A549 (cell line): ENCODE measurements around the gene PDXK. TPM values are rescaled to one million over a fixed set of nuclear protein-coding genes. Genes with fewer than 3 reads are reported as not detected.

Experiments
- ATAC-seq, 2 experiments: fragments of 200-7000 bp in 1 of 2; fragments of >200 bp in 1 of 2; cut with Nextera tagmentation in 1 of 2; cut with Tn5 transposase in 1 of 2; 3 replicates each; pipeline versions ENCODE4 v1.8.0 to v1.9.1; 2018 to 2020; ENCODE audit warnings: mild to moderate bottlenecking in 1 of 2, moderate library complexity in 1 of 2
- CTCF ChIA-PET: fragments of 300-600 bp; sonication (Branson Sonifier 250); formaldehyde crosslinking; extraction: SDS; loops from one replicate; lab custom pipeline; 2021; ENCODE audit warnings: antibody characterized with exemption, inconsistent platforms; lab: Yijun Ruan, JAX
- POLR2A ChIA-PET: fragments of 350-600 bp; formaldehyde crosslinking; extraction: SDS; loops from one replicate; lab custom pipeline; 2021; ENCODE audit warnings: antibody characterized with exemption, inconsistent platforms; lab: Yijun Ruan, JAX
- DNase-seq, 2 experiments: peaks; one replicate each; pipeline versions ENCODE4 v3.0.0 to v3.0.0-alpha.2; 2011 to 2016; ENCODE audit warnings: low read depth in 1 of 2, low spot score in 1 of 2
- FAIRE-seq: peaks from 2 replicates; lab custom pipeline; 2011; peaks lifted over from hg19 to GRCh38; lab: Jason Lieb, UNC
- H3K27ac ChIP-seq, 2 experiments: fragments of >200 bp; sonication (Bioruptor Twin); formaldehyde crosslinking; 3 replicates each; pipeline ENCODE4 v1.5.1; 2016 to 2017
- H3K4me1 ChIP-seq: fragments of >200 bp; sonication (Bioruptor Twin); formaldehyde crosslinking; 3 replicates; pipeline ENCODE4 v1.6.1; 2016
- H3K4me2 ChIP-seq: fragments of >200 bp; sonication (Bioruptor Twin); formaldehyde crosslinking; 3 replicates; pipeline ENCODE4 v1.6.1; 2016
- H3K4me3 ChIP-seq: fragments of >200 bp; sonication (Bioruptor Twin); formaldehyde crosslinking; 3 replicates; pipeline ENCODE4 v1.5.1; 2016
- H3K9me3 ChIP-seq: fragments of >200 bp; sonication (Bioruptor Twin); formaldehyde crosslinking; 3 replicates; pipeline ENCODE4 v1.6.1; 2016
- CBX2 ChIP-seq: fragments of 200-600 bp; sonication (generic); IDR thresholded peaks from 2 replicates; pipeline ENCODE4 v1.6.1; 2016; ENCODE audit warnings: low read depth, mild to moderate bottlenecking, borderline replicate concordance
- ELK1 ChIP-seq: fragments of 150-350 bp; IDR thresholded peaks from 2 replicates; pipeline ENCODE4 v1.6.1; 2014; ENCODE audit warnings: low read depth, mild to moderate bottlenecking, low read length
- ESRRA ChIP-seq: fragments of 150-350 bp; IDR thresholded peaks from 2 replicates; pipeline ENCODE4 v1.6.1; 2014; ENCODE audit warnings: mild to moderate bottlenecking, low read length, borderline replicate concordance
- HDAC2 ChIP-seq: fragments of 200-600 bp; sonication (generic); IDR thresholded peaks from 2 replicates; pipeline ENCODE4 v1.6.1; 2016
- HES2 ChIP-seq: fragments of >200 bp; sonication (Bioruptor Twin); formaldehyde crosslinking; IDR thresholded peaks from 2 replicates; pipeline ENCODE4 v1.6.1; 2016
- HEYL ChIP-seq: fragments of 250-450 bp; sonication (Bioruptor Pico); IDR thresholded peaks from 2 replicates; pipeline ENCODE4 v1.8.0; 2021; ENCODE audit warnings: mild to moderate bottlenecking, moderate library complexity
- HMGXB4 ChIP-seq: fragments of 250-450 bp; sonication (Bioruptor Pico); IDR thresholded peaks from 2 replicates; pipeline ENCODE4 v1.5.0; 2021; ENCODE audit warnings: mild to moderate bottlenecking, moderate library complexity, borderline replicate concordance
- HOXA7 ChIP-seq: fragments of 250-450 bp; sonication (Bioruptor Pico); IDR thresholded peaks from 2 replicates; pipeline ENCODE4 v1.5.0; 2020; ENCODE audit warnings: mild to moderate bottlenecking, moderate library complexity
- JUN ChIP-seq, 2 experiments: fragments of >200 bp; sonication (Bioruptor Twin); formaldehyde crosslinking; IDR thresholded peaks; 2 replicates in 1 of 2; 3 replicates in 1 of 2; pipeline ENCODE4 v1.6.1; 2016 to 2017
- MAFK ChIP-seq: fragments of 450-650 bp; IDR thresholded peaks from 2 replicates; pipeline ENCODE4 v1.6.1; 2014; ENCODE audit not compliant: partially characterized antibody
- NR3C1 ChIP-seq: fragments of >200 bp; sonication (Bioruptor Twin); formaldehyde crosslinking; IDR thresholded peaks from 3 replicates; pipeline ENCODE4 v1.6.1; 2017
- POLR2A ChIP-seq: IDR thresholded peaks from 2 replicates; pipeline ENCODE4 v1.6.1; 2012; ENCODE audit warnings: mild to moderate bottlenecking, low read length
- RARB ChIP-seq: fragments of 250-450 bp; sonication (Bioruptor Pico); IDR thresholded peaks from 2 replicates; pipeline ENCODE4 v1.8.0; 2021; ENCODE audit warnings: mild to moderate bottlenecking, moderate library complexity
- RCOR1 ChIP-seq: fragments of 150-350 bp; IDR thresholded peaks from 2 replicates; pipeline ENCODE4 v1.6.1; 2014; ENCODE audit warnings: antibody characterized with exemption, low read length, low read depth
- TP53 ChIP-seq: fragments of 250-450 bp; sonication (Bioruptor Pico); IDR thresholded peaks from 2 replicates; pipeline ENCODE4 v1.5.0; 2021; ENCODE audit warnings: mild to moderate bottlenecking, moderate library complexity
- ZC3H11A ChIP-seq: fragments of 450-650 bp; IDR thresholded peaks from 2 replicates; pipeline ENCODE4 v1.6.1; 2014; ENCODE audit warnings: antibody characterized with exemption, mild to moderate bottlenecking
- ZFP36 ChIP-seq: fragments of 450-650 bp; IDR thresholded peaks from 2 replicates; pipeline ENCODE4 v1.6.1; 2014; ENCODE audit warnings: borderline replicate concordance; ENCODE audit not compliant: partially characterized antibody
- ZNF302 ChIP-seq: fragments of 250-450 bp; sonication (Bioruptor Pico); IDR thresholded peaks from 2 replicates; pipeline ENCODE4 v1.9.0; 2021; ENCODE audit warnings: inconsistent platforms, mild to moderate bottlenecking, moderate library complexity
- ZSCAN20 ChIP-seq: fragments of 250-450 bp; sonication (Bioruptor Pico); IDR thresholded peaks from 2 replicates; pipeline ENCODE4 v1.8.0; 2022; ENCODE audit warnings: mild to moderate bottlenecking, moderate library complexity
- WGBS: methylation state at CpG from one replicate; pipeline ENCODE4 v1.1.6; 2017; ENCODE audit errors: missing lambda C conversion rate; 5-methylcytosine and 5-hydroxymethylcytosine counted together
- polyA plus RNA-seq, 4 experiments: library from polyadenylated mRNA; depleted of rRNA in 3 of 4; stranded (reverse); fragments of >200 nt; fragmentation: RNase III in 1 of 4; extraction: RNeasy Plus Mini Kit Qiagen cat#74134 plus additional on column Dnase treatment in 1 of 4; gene quantifications; 2 replicates in 3 of 4; 3 replicates in 1 of 4; pipeline ENCODE4 v1.2.3, GENCODE V29; 2011 to 2017

Gene PDXK
- polyA plus RNA-seq, 2 of the 4 experiments (the other 2 are of a cell fraction): 220 to 292 TPM

GRCh38 chr21:43794857-43795256 lies 75.9 kb downstream of the PDXK start:
- Histone ChIP-seq H3K4me1 (peaks cover 8% of the 10 kb centered on the region; the same call in 1 of the 3 replicates), H3K27ac (no peak overlapping the region), H3K9me3 (no peaks in the 10 kb centered on the region), H3K4me3 (no peak overlapping the region), H3K4me2 (no peak overlapping the region)
- DNase-seq: no peak
- no peak for TF ChIP-seq HMGXB4
- no peak for TF ChIP-seq ZFP36
- no peak for TF ChIP-seq HDAC2
- no peak for TF ChIP-seq NR3C1
- no peak for TF ChIP-seq HES2
- no peak for TF ChIP-seq HEYL
- ATAC-seq: no peak
- ChIA-PET CTCF (no interaction called here), POLR2A (no interaction called here)
- 93% methylated on average over 8 of the region's 14 CpGs for WGBS
- no peak for FAIRE-seq

- FAIRE-seq (no peak), DNase-seq (no peak), ATAC-seq (no peak)
- TF ChIP-seq ZSCAN20: no peak
- no peaks in the 10 kb centered on the region for H3K4me1 ChIP-seq
- H3K27ac ChIP-seq: no peak overlapping the region
- H3K4me2 ChIP-seq: no peak overlapping the region
- H3K9me3 ChIP-seq: no peaks in the 10 kb centered on the region
- ChIA-PET POLR2A (no interaction called here), CTCF (no interaction called here)
- no peak overlapping the region for H3K4me3 ChIP-seq
- 85% methylated on average over 4 of the region's 19 CpGs for WGBS
Observed at GRCh38 chr21:43797415-43797814, 78.5 kb downstream of the PDXK start.

GRCh38 chr21:43797925-43798715 lies 79.2 kb downstream of the PDXK start:
- WGBS: 89% methylated on average over 22 of the region's 30 CpGs
- ATAC-seq: no peak
- H3K27ac ChIP-seq: no peak overlapping the region
- DNase-seq: no peak
- no peaks in the 10 kb centered on the region for H3K4me1 ChIP-seq
- H3K4me2 ChIP-seq: no peak overlapping the region
- ChIA-PET CTCF (interaction anchor here (1.2 to 1.7 kb wide), 2 partner anchors 8 to 11 kb away, joined by 3 to 7 read pairs; partner anchors contain the start of gene RRP1), POLR2A (no interaction called here)
- no peak overlapping the region for H3K4me3 ChIP-seq
- TF ChIP-seq ZNF302 (CRISPR knock-in tag) (no peak), CBX2 (no peak), TP53 (CRISPR knock-in tag) (no peak), JUN (IDR thresholded peaks at IDR 0.05) (no peak), ESRRA (no peak), RARB (CRISPR knock-in tag) (no peak), RCOR1 (no peak), ZC3H11A (no peak), HES2 (no peak), POLR2A (no peak), MAFK (no peak), HDAC2 (no peak), ELK1 (no peak), HOXA7 (CRISPR knock-in tag) (no peak)
- no peaks in the 10 kb centered on the region for H3K9me3 ChIP-seq
- no peak for FAIRE-seq
